ENCODE measurements around the gene OAF.

Gene OAF

DNA sequence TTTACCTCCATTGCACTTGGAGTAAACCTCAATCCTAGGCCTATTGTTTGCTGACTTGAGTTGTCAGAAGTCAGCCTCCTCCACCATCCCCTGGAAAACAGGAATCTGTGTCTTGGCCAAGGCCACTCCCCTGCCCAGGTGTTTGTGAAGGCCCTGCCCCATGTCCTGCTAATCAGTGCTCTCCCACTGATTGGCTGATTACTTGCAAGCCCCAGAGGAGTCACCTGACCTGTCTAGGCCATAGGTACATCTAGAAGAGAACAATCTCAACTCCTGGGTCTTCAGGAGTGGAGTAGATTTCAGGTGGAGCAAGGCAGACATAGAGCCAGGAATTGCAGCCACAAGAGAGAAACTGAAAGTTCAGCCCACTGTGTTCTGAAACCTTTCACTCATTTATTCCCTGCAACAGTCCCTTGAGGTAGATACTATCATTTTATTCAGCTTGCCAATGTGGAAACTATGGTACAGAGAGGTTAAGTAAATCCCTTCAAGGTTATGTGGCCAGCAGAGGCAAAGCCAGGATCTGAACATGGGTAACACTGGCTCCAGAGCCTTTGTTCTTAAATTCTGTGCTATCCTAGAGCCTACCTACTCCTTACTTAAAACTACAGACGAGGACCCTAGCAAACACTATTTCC, 10.4 kb downstream of the OAF start:
- DNase-seq: no peak

GRCh38 chr11:120222916-120223315, 12.1 kb downstream of the OAF start:
- no peak for DNase-seq

DNA sequence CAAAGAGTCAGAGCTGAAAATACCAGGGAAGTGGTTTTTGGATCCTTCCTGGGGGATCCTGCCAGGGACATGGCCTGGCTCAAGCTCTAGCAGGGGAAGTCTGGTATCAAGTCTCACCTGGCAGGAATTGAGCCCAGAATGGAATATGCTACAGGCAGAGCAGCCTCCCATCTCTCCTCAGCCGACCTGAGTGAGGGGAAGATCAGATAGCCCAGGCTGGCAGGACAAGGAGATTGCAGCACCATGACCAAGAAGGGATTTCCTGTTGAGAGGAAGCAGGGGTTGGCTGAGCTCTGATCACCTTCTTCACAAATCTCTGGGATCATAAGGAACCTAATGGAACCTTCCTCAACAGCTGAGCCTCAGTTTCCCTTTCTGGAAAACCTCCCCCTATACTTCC, 13.0 kb downstream of the OAF start:
- DNase-seq: no peak

GRCh38 chr11:120224361-120224760, 13.5 kb downstream of the OAF start:
- DNase-seq: no peak

DNA sequence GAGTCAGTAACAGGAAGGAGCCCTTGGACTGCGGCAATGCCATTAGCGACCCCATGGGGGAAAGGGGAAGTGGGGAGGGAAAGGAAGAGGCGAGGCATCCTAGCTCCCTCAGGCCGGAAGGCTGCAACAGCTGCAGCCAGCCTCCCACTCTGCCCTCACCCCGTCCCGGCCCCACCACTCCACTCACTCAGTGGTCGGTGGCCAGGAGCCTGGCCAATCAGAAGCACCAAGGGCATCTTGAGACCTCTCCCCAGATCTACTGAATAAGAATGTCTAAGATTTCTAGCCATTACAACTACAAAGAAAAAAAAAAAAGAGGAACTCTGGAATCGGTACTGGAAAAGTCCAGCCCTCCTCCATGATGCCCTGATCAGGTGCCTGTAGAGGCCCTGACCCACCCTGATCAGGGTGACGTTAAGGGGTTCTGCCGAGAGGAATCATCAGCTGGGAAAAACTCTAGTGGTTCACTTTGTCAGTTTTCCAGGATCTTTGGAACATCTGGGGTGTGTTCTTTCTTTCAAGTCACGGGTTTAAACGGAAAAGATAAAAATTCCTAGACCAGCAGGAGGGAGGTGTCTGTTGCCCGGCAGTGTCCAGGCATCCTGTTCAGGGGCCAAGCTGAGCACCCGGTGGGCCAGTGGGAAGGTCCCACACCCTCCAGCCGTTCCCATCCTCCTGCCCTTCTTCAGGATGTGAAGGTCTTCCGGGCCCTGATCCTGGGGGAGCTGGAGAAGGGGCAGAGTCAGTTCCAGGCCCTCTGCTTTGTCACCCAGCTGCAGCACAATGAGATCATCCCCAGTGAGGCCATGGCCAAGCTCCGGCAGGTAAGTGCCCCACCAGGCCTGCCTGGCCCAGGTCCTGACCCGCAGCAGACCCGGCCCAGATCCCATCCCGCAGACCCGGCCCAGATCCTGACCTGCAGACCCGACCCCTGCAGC, 14.4 kb downstream of the OAF start:
- DNase-seq: no peak

DNA sequence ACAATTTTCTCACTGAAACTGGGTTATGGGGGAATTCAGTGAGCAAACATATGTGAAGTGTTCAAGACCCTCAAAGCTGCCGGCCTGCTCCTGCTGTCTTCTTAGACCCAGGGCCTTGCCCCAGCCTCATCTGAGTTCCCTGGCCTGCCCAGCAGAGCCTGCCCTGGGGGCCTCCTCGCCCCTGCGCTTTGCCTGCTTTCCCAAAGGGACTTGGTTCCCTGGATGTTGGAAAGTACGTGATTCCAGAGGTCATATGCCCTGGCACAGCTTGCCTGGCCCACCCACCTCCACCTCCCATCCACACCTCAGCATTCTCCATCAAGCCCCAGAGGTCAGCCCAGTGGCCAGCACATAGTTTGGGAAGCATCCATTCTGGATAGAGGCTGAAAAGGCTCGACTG, 15.4 kb downstream of the OAF start:
- no peak for DNase-seq

DNA sequence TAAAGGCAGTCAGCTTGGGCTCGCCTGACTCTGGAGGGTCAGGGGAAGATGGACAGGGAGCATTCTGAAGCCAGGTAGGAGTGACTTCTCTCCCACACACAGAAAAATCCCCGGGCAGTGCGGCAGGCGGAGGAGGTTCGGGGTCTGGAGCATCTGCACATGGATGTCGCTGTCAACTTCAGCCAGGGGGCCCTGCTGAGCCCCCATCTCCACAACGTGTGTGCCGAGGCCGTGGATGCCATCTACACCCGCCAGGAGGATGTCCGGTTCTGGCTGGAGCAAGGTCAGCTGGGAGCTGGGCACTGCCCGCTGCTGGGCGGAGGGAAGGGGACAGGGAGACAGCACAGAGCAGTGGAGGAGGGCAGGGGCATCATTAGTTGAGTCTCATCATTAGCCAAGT, 15.9 kb downstream of the OAF start:
- DNase-seq: no peak

GRCh38 chr11:120227228-120227852, 16.5 kb downstream of the OAF start:
- DNase-seq: no peak

DNA sequence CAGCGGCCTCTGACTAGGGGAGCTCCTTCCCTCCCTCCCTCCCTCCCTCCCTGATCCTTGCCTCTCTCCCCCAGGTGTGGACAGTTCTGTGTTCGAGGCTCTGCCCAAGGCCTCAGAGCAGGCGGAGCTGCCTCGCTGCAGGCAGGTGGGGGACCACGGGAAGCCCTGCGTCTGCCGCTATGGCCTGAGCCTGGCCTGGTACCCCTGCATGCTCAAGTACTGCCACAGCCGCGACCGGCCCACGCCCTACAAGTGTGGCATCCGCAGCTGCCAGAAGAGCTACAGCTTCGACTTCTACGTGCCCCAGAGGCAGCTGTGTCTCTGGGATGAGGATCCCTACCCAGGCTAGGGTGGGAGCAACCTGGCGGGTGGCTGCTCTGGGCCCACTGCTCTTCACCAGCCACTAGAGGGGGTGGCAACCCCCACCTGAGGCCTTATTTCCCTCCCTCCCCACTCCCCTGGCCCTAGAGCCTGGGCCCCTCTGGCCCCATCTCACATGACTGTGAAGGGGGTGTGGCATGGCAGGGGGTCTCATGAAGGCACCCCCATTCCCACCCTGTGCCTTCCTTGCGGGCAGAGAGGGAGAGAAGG, 18.1 kb downstream of the OAF start:
- DNase-seq: no peak

GRCh38 chr11:120229451-120230424, 18.9 kb downstream of the OAF start:
- peak in 10 of 56 donors; percentile 15 to 57 (median 24) for DNase-seq

DNA sequence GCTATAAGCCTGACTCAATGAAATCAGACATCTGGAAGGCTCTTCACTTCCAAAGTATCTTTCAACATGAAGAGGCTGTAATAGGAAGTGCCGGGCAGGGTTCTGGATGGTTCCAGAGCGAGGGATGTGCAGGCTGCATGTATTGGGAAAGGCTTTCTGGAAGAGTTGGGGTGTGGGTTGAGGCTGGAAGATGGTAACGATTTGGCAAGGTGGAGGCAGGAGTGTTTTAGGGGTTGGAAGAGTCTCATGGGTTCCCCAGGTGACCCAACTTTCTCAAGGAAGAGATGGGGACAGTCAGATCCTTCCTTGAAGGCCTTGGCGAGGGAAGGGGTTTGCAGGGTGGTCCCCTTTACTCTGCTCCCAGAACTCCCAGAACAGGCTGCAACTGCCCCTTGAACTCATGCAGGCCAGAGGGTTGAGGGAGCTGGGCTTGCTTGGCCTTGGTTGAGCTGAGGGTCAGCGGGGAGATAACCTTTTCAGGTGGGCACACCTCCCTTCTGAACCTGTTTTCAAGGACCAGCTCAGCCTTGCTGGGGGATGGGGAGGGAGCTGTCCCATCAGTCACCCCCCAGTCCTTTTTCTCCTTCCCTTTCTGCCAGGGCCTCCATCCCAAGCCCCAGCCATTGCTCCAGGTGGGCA, 19.7 kb downstream of the OAF start:
- no peak for DNase-seq

DNA sequence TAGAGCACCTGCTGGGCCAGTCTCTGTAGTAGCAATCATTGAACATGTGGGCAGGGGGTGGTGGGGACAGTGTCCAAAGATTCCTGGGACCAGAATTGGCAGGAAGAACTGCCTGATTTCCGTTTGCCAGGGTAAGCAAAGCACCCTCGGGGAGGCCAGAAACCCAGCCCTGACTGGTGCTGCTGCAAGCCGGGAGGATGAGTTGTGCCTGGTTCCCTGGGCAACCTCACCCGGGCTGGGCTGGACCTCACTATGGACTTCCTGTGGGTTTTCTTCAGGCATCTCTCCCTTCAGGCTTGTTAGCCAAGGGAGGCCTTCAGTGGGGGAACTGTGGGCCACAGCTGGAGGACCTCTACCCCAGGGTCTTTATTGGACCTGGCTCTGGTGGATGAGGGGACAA, 21.1 kb downstream of the OAF start:
- no peak for DNase-seq

- DNase-seq: no peak
These were observed 22.5 kb downstream of the OAF start for GRCh38 chr11:120233207-120233803.

DNA sequence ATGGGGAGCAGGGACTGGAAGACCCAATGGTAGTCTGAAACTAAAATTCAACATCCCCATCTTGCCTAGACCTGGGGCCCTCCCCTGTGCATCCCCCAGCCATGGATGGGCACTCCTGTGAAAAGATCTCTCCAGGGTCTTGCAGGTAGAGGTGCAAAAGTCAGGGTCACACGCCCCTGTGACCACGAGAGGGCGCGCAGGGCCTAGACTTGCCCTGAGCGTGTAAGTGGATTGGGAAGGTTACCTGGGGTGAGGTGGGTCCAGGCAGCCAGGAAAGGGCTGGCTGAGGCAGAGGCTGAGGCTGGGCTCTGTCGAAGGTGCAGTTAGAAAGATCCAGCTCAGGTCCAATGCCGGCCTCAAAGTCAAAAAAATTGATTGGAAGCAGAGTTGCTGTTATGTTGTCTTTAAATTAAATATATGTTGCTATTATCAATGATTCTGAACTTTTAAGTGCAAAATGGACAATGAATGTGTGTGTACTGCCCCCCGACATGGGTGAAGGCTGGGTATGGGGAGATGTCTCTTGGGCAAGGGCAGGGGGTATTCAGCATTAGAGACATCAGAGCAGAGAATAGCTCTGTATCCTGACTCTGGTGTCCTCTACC, 24.3 kb downstream of the OAF start:
- DNase-seq: peak in 2 of 56 donors; percentile 14 to 39

DNA sequence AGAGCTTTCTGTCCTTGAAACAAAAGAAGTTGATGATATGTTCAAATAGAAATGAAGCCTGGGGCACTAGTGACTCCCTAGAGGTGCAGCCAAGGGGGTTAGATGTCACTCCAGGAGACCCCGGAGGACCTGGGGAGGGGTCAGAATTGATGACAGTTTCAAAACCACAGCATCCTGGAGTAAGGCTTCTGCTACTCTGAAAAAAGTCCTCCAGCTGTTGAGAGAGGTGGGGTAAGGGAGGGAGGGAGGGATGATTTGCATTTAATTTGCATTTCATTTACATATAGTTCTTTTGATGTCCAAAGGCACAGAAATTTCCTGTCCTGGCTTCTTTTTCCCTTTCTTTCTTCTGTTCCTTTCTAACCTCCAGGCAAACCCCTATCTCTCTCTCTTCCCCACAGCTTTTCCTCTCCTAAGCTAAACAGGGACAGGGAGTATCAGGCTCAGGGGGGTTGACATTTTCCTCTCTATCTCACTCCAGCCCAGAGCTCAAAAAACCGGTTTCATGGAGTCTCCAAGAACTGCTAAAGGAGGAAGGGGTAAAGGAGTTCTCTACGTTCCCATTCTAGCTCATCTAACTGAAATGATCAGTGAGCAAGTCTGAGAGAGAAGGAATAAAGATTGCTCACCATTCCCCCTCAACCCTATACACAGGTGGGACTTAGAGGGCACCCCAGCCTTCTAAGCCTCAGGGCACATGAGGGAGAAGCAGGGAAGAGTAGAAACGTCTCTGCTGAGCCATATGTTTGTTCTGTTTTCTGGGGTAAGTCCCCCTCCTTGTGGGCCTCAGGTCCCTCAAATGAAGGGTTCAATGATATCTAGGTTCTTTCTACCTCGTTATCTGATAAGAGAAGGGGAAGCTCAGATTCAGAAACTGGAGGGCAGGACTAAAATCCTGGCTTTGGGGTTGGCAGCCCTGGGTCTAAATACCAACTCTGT, 25.6 kb downstream of the OAF start:
- DNase-seq: no peak

DNA sequence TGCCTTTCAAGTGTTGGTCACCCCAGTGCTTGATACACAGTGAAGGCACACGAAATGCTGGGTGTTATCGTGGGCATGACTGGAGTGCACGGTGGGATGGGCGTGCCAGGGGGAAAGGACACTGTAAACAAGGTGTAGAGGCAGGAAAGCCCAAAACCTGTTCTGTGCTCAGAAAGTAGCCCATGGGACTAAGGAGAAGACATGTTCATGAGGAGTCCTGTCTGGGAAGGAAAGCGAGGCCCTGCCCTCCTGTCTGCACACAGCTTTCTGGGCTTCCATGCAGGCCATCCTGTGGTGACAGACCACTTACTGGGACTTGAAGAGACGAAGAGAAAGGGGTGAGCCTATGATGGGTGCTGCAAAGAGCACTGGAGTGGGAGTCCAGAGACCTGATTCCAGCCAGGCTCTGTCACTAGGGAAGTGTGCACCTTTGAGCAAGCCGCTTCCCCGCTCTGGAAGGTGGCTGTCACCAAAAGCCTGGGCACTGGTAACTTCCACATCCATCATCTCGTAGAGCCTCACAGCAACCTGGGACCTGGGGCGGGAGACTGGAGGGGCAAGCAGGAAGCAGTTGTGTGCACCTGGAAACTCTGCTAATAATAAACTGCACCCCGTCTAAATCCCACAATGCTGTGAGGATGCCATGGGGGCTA, 28.3 kb downstream of the OAF start:
- DNase-seq: no peak

All from amygdala (tissue), 56 donors.